Gastroesophageal sphincter (tissue), 3 donors: ENCODE measurements around the gene CBLL2.

Experiments used
- CTCF ChIP-seq, 4 experiments: fragments of 200-600 bp in 2 of 4; fragments of 450-650 bp in 2 of 4; sonication (generic) in 1 of 4; IDR thresholded peaks; one replicate each; pipeline ENCODE4 v1.5.1; 2017 to 2019; ENCODE audit warnings: antibody characterized with exemption in 4 of 4, mild to moderate bottlenecking in 2 of 4, moderate library complexity in 2 of 4
- POLR2A ChIP-seq, 2 donors: fragments of 450-650 bp; IDR thresholded peaks; one replicate each; pipeline ENCODE4 v1.6.1; 2017; ENCODE audit warnings: antibody characterized with exemption in 2 of 2, mild to moderate bottlenecking in 2 of 2, moderate library complexity in 1 of 2

GRCh38 chrX:22296871-22297270 is 24.2 kb downstream of the CBLL2 start:
- no peak for TF ChIP-seq CTCF (IDR thresholded peaks at IDR 0.05)
- TF ChIP-seq POLR2A (IDR thresholded peaks at IDR 0.05): no peak
